H1 (cell line): Measurements from ENCODE around the gene LSM3. TPM values are rescaled to one million over a fixed set of nuclear protein-coding genes. Genes with fewer than 3 reads are reported as not detected.

Experiments
- CTCF ChIA-PET: fragments of 300-600 bp; sonication (Branson Sonifier 250); formaldehyde crosslinking; loops from one replicate; lab custom pipeline; 2021; ENCODE audit not compliant: partially characterized antibody; lab: Charles Lee
- POLR2A ChIA-PET: fragments of 300-600 bp; sonication (Branson Sonifier 250); formaldehyde crosslinking; loops from one replicate; lab custom pipeline; 2021; ENCODE audit warnings: inconsistent platforms; ENCODE audit not compliant: partially characterized antibody; lab: Charles Lee
- DNase-seq, 2 experiments: peaks; one replicate each; pipeline versions ENCODE4 v3.0.0 to v3.0.0-alpha.2; 2010 to 2022; ENCODE audit warnings: low spot score in 2 of 2, low read depth in 1 of 2, mixed read lengths in 1 of 2
- FAIRE-seq: peaks from 2 replicates; lab custom pipeline; 2011; peaks lifted over from hg19 to GRCh38; lab: Jason Lieb, UNC
- H2AFZ ChIP-seq: 2 replicates; pipeline ENCODE4 v1.8.1; 2012; ENCODE audit warnings: low read length, inconsistent platforms
- H2AK5ac ChIP-seq: 2 replicates; pipeline ENCODE4 v1.6.1; 2013; ENCODE audit warnings: low read depth, low read length
- H2BK120ac ChIP-seq: replicated peaks from 2 replicates; pipeline ENCODE3; 2013; ENCODE audit warnings: low read depth, low read length, inconsistent platforms
- H2BK12ac ChIP-seq: 2 replicates; pipeline ENCODE4 v1.6.1; 2013; ENCODE audit warnings: low read depth, low read length
- H2BK15ac ChIP-seq: 2 replicates; pipeline ENCODE4 v1.6.1; 2013; ENCODE audit warnings: low read length
- H2BK20ac ChIP-seq: 2 replicates; pipeline ENCODE4 v1.6.1; 2013; ENCODE audit warnings: low read length
- H2BK5ac ChIP-seq: 2 replicates; pipeline ENCODE4 v1.6.1; 2013; ENCODE audit warnings: low read depth, low read length
- H3K14ac ChIP-seq: 2 replicates; pipeline ENCODE4 v1.6.1; 2013; ENCODE audit warnings: inconsistent platforms; ENCODE audit not compliant: insufficient read length
- H3K18ac ChIP-seq: 2 replicates; pipeline ENCODE4 v1.6.1; 2013; ENCODE audit warnings: low read length; ENCODE audit errors: extremely low read depth
- H3K23ac ChIP-seq: 2 replicates; pipeline ENCODE4 v1.6.1; 2013; ENCODE audit warnings: inconsistent platforms; ENCODE audit not compliant: insufficient read length
- H3K23me2 ChIP-seq: 2 replicates; pipeline ENCODE4 v1.6.1; 2013; ENCODE audit warnings: low read depth, low read length
- H3K27ac ChIP-seq: 2 replicates; pipeline ENCODE4 v1.6.1; 2011; ENCODE audit warnings: low read depth, low read length, inconsistent platforms
- H3K27me3 ChIP-seq, 4 experiments: replicated peaks in 1 of 4; 1 replicate in 1 of 4; 2 replicates in 3 of 4; pipeline versions ENCODE4 v1.6.1 to v1.8.1; 2011 to 2013; ENCODE audit warnings: low read length in 3 of 4, mild to moderate bottlenecking in 3 of 4, inconsistent platforms in 2 of 4, mixed read lengths in 2 of 4, moderate library complexity in 1 of 4; ENCODE audit not compliant: control insufficient read depth in 3 of 4, insufficient read depth in 3 of 4; ENCODE audit errors: extremely low read depth in 1 of 4
- H3K36me3 ChIP-seq, 4 experiments: 2 replicates each; pipeline versions ENCODE4 v1.6.1 to v1.8.1; 2011 to 2013; ENCODE audit warnings: mild to moderate bottlenecking in 4 of 4, low read length in 3 of 4, moderate library complexity in 2 of 4, control low read depth in 1 of 4, inconsistent platforms in 1 of 4; ENCODE audit not compliant: insufficient read depth in 4 of 4, control insufficient read depth in 2 of 4
- H3K4ac ChIP-seq: replicated peaks from 2 replicates; pipeline ENCODE3; 2013; ENCODE audit warnings: low read length, low read depth, mixed read lengths, inconsistent platforms; ENCODE audit not compliant: insufficient read length
- H3K4me1 ChIP-seq, 4 experiments: replicated peaks in 1 of 4; 1 replicate in 1 of 4; 2 replicates in 3 of 4; pipeline versions ENCODE4 v1.6.1 to v1.8.1; 2011 to 2013; ENCODE audit warnings: low read length in 3 of 4, inconsistent platforms in 2 of 4, mixed read lengths in 1 of 4; ENCODE audit not compliant: insufficient read depth in 4 of 4, control insufficient read depth in 3 of 4
- H3K4me2 ChIP-seq, 2 experiments: 2 replicates each; pipeline versions ENCODE4 v1.6.1 to v1.8.1; 2011 to 2013; ENCODE audit warnings: low read depth in 2 of 2, low read length in 2 of 2, control low read depth in 1 of 2, inconsistent platforms in 1 of 2, mild to moderate bottlenecking in 1 of 2; ENCODE audit not compliant: insufficient read depth in 1 of 2
- H3K4me3 ChIP-seq, 4 experiments: fragments of 200-600, 300-600 bp in 1 of 4; sonication (generic), shearing (Covaris generic), sonication (Bioruptor Twin) in 1 of 4; 2 replicates each; pipeline versions ENCODE4 v1.5.1 to v1.8.1; 2011 to 2016; ENCODE audit warnings: low read length in 4 of 4, low read depth in 3 of 4, control low read depth in 2 of 4, inconsistent platforms in 2 of 4, mild to moderate bottlenecking in 2 of 4, mixed read lengths in 1 of 4, moderate library complexity in 1 of 4; ENCODE audit not compliant: insufficient read depth in 2 of 4; ENCODE audit errors: extremely low read depth in 1 of 4
- H3K56ac ChIP-seq: replicated peaks from 2 replicates; pipeline ENCODE3; 2013; ENCODE audit warnings: low read depth, mild to moderate bottlenecking, mixed read lengths, low read length, inconsistent platforms; ENCODE audit not compliant: insufficient read length
- H3K79me1 ChIP-seq: 2 replicates; pipeline ENCODE4 v1.6.1; 2013; ENCODE audit warnings: low read depth, low read length, control low read depth
- H3K79me2 ChIP-seq, 2 experiments: 2 replicates each; pipeline versions ENCODE4 v1.6.1 to v1.8.1; 2012 to 2013; ENCODE audit warnings: low read length in 2 of 2, mild to moderate bottlenecking in 2 of 2, inconsistent platforms in 1 of 2; ENCODE audit not compliant: insufficient read depth in 2 of 2, control insufficient read depth in 1 of 2
- H3K9ac ChIP-seq, 4 experiments: replicated peaks in 1 of 4; 1 replicate in 1 of 4; 2 replicates in 3 of 4; pipeline versions ENCODE4 v1.6.1 to v1.8.1; 2011 to 2013; ENCODE audit warnings: low read depth in 3 of 4, low read length in 3 of 4, control low read depth in 2 of 4, mild to moderate bottlenecking in 2 of 4, moderate library complexity in 2 of 4, inconsistent platforms in 1 of 4; ENCODE audit errors: extremely low read depth in 1 of 4
- H3K9me3 ChIP-seq, 2 experiments: 2 replicates each; pipeline versions ENCODE4 v1.6.1 to v1.8.1; 2012 to 2013; ENCODE audit warnings: mild to moderate bottlenecking in 2 of 2, moderate library complexity in 2 of 2, control low read depth in 1 of 2, inconsistent platforms in 1 of 2, low read depth in 1 of 2, low read length in 1 of 2, mixed read lengths in 1 of 2; ENCODE audit not compliant: insufficient read depth in 2 of 2
- H4K20me1 ChIP-seq, 2 experiments: replicated peaks in 1 of 2; 2 replicates each; pipeline versions ENCODE3 to v1.8.1; 2011 to 2013; ENCODE audit warnings: inconsistent platforms in 2 of 2, low read length in 2 of 2, mild to moderate bottlenecking in 1 of 2; ENCODE audit not compliant: insufficient read depth in 2 of 2, control insufficient read depth in 1 of 2
- H4K5ac ChIP-seq: 2 replicates; pipeline ENCODE4 v1.6.1; 2013; ENCODE audit warnings: low read length, low read depth, mixed read lengths, inconsistent platforms; ENCODE audit not compliant: insufficient read length
- H4K8ac ChIP-seq: 2 replicates; pipeline ENCODE4 v1.8.0; 2013; ENCODE audit warnings: mild to moderate bottlenecking, moderate library complexity, low read length, inconsistent platforms; ENCODE audit not compliant: insufficient read depth; ENCODE audit errors: extremely low read depth
- H4K91ac ChIP-seq: replicated peaks from 2 replicates; pipeline ENCODE3; 2013; ENCODE audit warnings: low read length, mixed read lengths, inconsistent platforms; ENCODE audit not compliant: insufficient read length
- CBX5 ChIP-seq: fragments of 300-800, 300-1000 bp; sonication (generic); IDR thresholded peaks from 2 replicates; pipeline ENCODE4 v1.7.1; 2016; ENCODE audit warnings: antibody characterized with exemption, low read length, low read depth
- CHD2 ChIP-seq: IDR thresholded peaks from 2 replicates; pipeline ENCODE4 v1.6.1; 2012; ENCODE audit warnings: low read length, improper control_type of control experiment
- EP300 ChIP-seq, 2 experiments: IDR thresholded peaks; 1 replicate in 1 of 2; 2 replicates in 1 of 2; pipeline ENCODE4 v1.6.1; 2011 to 2012; ENCODE audit warnings: low read depth in 2 of 2, low read length in 2 of 2, mild to moderate bottlenecking in 2 of 2, borderline replicate concordance in 1 of 2, inconsistent platforms in 1 of 2, moderate library complexity in 1 of 2
- HDAC6 ChIP-seq: IDR thresholded peaks from one replicate; pipeline ENCODE4 v1.7.1; 2012; ENCODE audit warnings: low read depth, mild to moderate bottlenecking, inconsistent platforms, low read length, moderate library complexity
- RXRA ChIP-seq: IDR thresholded peaks from 2 replicates; pipeline ENCODE4 v1.6.1; 2011; ENCODE audit warnings: low read depth, mild to moderate bottlenecking, low read length, moderate library complexity; ENCODE audit not compliant: insufficient read depth
- SIRT6 ChIP-seq: IDR thresholded peaks from one replicate; pipeline ENCODE4 v1.7.1; 2012; ENCODE audit warnings: low read length, inconsistent platforms
- SP2 ChIP-seq: IDR thresholded peaks from 2 replicates; pipeline ENCODE4 v1.6.1; 2012; ENCODE audit warnings: mild to moderate bottlenecking, low read length, inconsistent platforms
- SUZ12 ChIP-seq: fragments of 200-600 bp; sonication (generic); IDR thresholded peaks from 2 replicates; pipeline ENCODE4 v1.6.1; 2012; ENCODE audit warnings: mild to moderate bottlenecking, inconsistent platforms, low read length, moderate library complexity, mixed read lengths
- WGBS, 2 experiments: shearing (Covaris generic) in 1 of 2; methylation state at CpG; one replicate each; pipeline versions ENCODE4 v1.1.6 to v1.1.7; 2013 to 2015; ENCODE audit warnings: low lambda C conversion rate in 2 of 2, mixed read lengths in 2 of 2, inconsistent platforms in 1 of 2, low coverage in 1 of 2, missing lambda C conversion rate in 1 of 2; ENCODE audit not compliant: insufficient replicate concordance in 2 of 2, insufficient coverage in 1 of 2, insufficient read length in 1 of 2; ENCODE audit errors: extremely low coverage in 1 of 2, missing lambda C conversion rate in 1 of 2; 5-methylcytosine and 5-hydroxymethylcytosine counted together
- polyA plus RNA-seq, 7 experiments: library from polyadenylated mRNA; depleted of rRNA in 3 of 7; stranded (reverse) in 5 of 7; unstranded in 2 of 7; fragments of >200 nt in 5 of 7; fragments of 200-250 nt in 2 of 7; gene quantifications; 1 replicate in 5 of 7; 2 replicates in 1 of 7; 4 replicates in 1 of 7; pipeline versions ENCODE4 v1.2.1 to v1.2.3, GENCODE V29; 2011 to 2013; ENCODE audit warnings: missing spikeins in 2 of 7, mixed read lengths in 2 of 7
- total RNA-seq: library from RNA; stranded (reverse); fragmentation: NEBNext Ultra II Directional; extraction: Animal tissue kit (Norgen Biotek cat#: 25700); gene quantifications from 2 replicates; pipeline ENCODE4 v1.2.1, GENCODE V29; 2021

The LSM3 gene
- total and polyA plus RNA-seq, 2 of the 8 experiments (the other 6 are each of a cell fraction or from before 2014, with no cell fraction given) = 7.1 to 25.4 TPM

GRCh38 chr3:14152963-14153355 is 25.7 kb upstream of the LSM3 start:
- H3K23ac ChIP-seq = no peak overlapping the region
- H2BK15ac ChIP-seq = no peak overlapping the region
- H2BK20ac ChIP-seq = no peak overlapping the region
- ChIA-PET POLR2A (interaction anchor here (1.0 to 1.4 kb wide), 4 partner anchors 18 to 256 kb away, joined by 3 to 4 read pairs (median 3); partner anchors contain the start of genes LSM3 and XPC), CTCF (interaction anchor here (0.6 to 3.1 kb wide), 14 partner anchors 8 to 256 kb away, joined by 3 to 14 read pairs (median 5); partner anchors contain the start of genes CHCHD4 and TMEM43)
- no peak overlapping the region for H3K4me2 ChIP-seq
- H3K36me3 ChIP-seq = peaks cover 0 to 21% (median 11%) of the 10 kb centered on the region in 4 experiments; a peak in 6 of 8 replicates
- H3K4me1 ChIP-seq = peaks cover 0 to 9% (median 7%) of the 10 kb centered on the region in 4 experiments; a peak in 6 of 7 replicates
- no peak overlapping the region for H3K14ac ChIP-seq
- no peak overlapping the region for H4K91ac ChIP-seq
- H3K79me2 ChIP-seq = no peaks in the 10 kb centered on the region
- no peak overlapping the region for H3K18ac ChIP-seq
- 63% methylated on average over 4 of the region's 4 CpGs; no CpG with 5 or more reads in 1 of the 2 experiments for WGBS, 2 experiments
- no peak overlapping the region for H4K5ac ChIP-seq
- no peak overlapping the region for H2AK5ac ChIP-seq
- no peak for DNase-seq
- H2BK5ac ChIP-seq = no peak overlapping the region
- H2BK120ac ChIP-seq = no peak overlapping the region
- no peaks in the 10 kb centered on the region for H3K9me3 ChIP-seq
- H3K56ac ChIP-seq = no peak overlapping the region
- H3K4me3 ChIP-seq = no peak overlapping the region
- no peaks in the 10 kb centered on the region for H3K27me3 ChIP-seq
- H3K23me2 ChIP-seq = no peaks in the 10 kb centered on the region; the same call in 1 of the 2 replicates
- H3K79me1 ChIP-seq = no peaks in the 10 kb centered on the region
- no peak for FAIRE-seq
- no peak overlapping the region for H4K8ac ChIP-seq
- H3K9ac ChIP-seq = no peak overlapping the region
- H2AFZ ChIP-seq = no peak overlapping the region
- H2BK12ac ChIP-seq = no peak overlapping the region
- TF ChIP-seq EP300 (IDR thresholded peaks at IDR 0.05; ENCODE audit: borderline replicate concordance in 1 of 2, low read depth in 2 of 2, low read length in 2 of 2) (no peak), SP2 (no peak), RXRA (no peak), HDAC6 (no peak), SIRT6 (no peak), CBX5 (no peak), CHD2 (no peak), SUZ12 (no peak)
- H3K4ac ChIP-seq = no peak overlapping the region
- H4K20me1 ChIP-seq = peaks cover 4 to 7% of the 10 kb centered on the region in 2 experiments
- H3K27ac ChIP-seq = no peak overlapping the region
